Naive thymus-derived CD4-positive, alpha-beta T cell (primary cell): ENCODE results near the gene TRERF1. TPM values are rescaled to one million over a fixed set of nuclear protein-coding genes. Genes with fewer than 3 reads are reported as not detected.

ENCODE experiments used
- ATAC-seq: fragments of 150-1000 bp; cut with Tn5 transposase; 2 replicates; pipeline ENCODE4 v1.10.0; 2021; ENCODE audit warnings: mild to moderate bottlenecking, moderate library complexity
- CTCF ChIA-PET: fragments of 350-600 bp; sonication (Branson Sonifier 250); formaldehyde crosslinking; loops from one replicate; lab custom pipeline; 2021; ENCODE audit warnings: antibody characterized with exemption; lab: Charles Lee
- POLR2A ChIA-PET: fragments of 350-600 bp; sonication (Branson Sonifier 250); formaldehyde crosslinking; loops from one replicate; lab custom pipeline; 2021; ENCODE audit warnings: antibody characterized with exemption, inconsistent platforms; lab: Charles Lee
- DNase-seq, 9 donors: peaks; one replicate each; pipeline versions ENCODE4 v3.0.0 to v3.0.0-alpha.2; 2020 to 2022; ENCODE audit warnings: mixed read lengths in 1 of 9
- H3K27ac ChIP-seq: one replicate; pipeline ENCODE4 v1.7.0; 2013; ENCODE audit warnings: mild to moderate bottlenecking, low read depth, low read length, moderate library complexity
- H3K27me3 ChIP-seq, 2 donors: one replicate each; pipeline ENCODE4 v1.7.0; 2013; ENCODE audit warnings: low read length in 2 of 2, mild to moderate bottlenecking in 2 of 2, moderate library complexity in 2 of 2; ENCODE audit not compliant: control insufficient read depth in 2 of 2, insufficient read depth in 2 of 2
- H3K36me3 ChIP-seq, 3 experiments: 1 replicate in 2 of 3; 2 replicates in 1 of 3; pipeline ENCODE4 v1.7.0; 2013; ENCODE audit warnings: low read length in 3 of 3, mild to moderate bottlenecking in 3 of 3, moderate library complexity in 1 of 3; ENCODE audit not compliant: insufficient read depth in 3 of 3, control insufficient read depth in 2 of 3
- H3K4me1 ChIP-seq, 2 donors: one replicate each; pipeline ENCODE4 v1.7.0; 2013; ENCODE audit warnings: low read length in 2 of 2, mild to moderate bottlenecking in 2 of 2, moderate library complexity in 1 of 2; ENCODE audit not compliant: control insufficient read depth in 2 of 2, insufficient read depth in 2 of 2
- H3K4me3 ChIP-seq: 2 replicates; pipeline ENCODE4 v1.7.0; 2013; ENCODE audit warnings: mild to moderate bottlenecking, low read length
- H3K9me3 ChIP-seq, 3 experiments: 1 replicate in 2 of 3; 2 replicates in 1 of 3; pipeline ENCODE4 v1.7.0; 2013; ENCODE audit warnings: low read length in 3 of 3; ENCODE audit not compliant: control insufficient read depth in 2 of 3
- H3K27ac Mint-ChIP-seq, 9 donors: one replicate each; pipeline ENCODE4 v1.8.0; 2020 to 2022; ENCODE audit warnings: mixed read lengths in 9 of 9, mild to moderate bottlenecking in 8 of 9, moderate library complexity in 5 of 9, inconsistent platforms in 2 of 9
- H3K27me3 Mint-ChIP-seq, 5 donors: one replicate each; pipeline ENCODE4 v1.8.0; 2021 to 2022; ENCODE audit warnings: mixed read lengths in 5 of 5, mild to moderate bottlenecking in 1 of 5
- H3K36me3 Mint-ChIP-seq, 5 donors: one replicate each; pipeline ENCODE4 v1.8.0; 2020 to 2022; ENCODE audit warnings: mixed read lengths in 5 of 5, mild to moderate bottlenecking in 3 of 5, inconsistent platforms in 1 of 5
- H3K4me1 Mint-ChIP-seq, 7 donors: one replicate each; pipeline ENCODE4 v1.8.0; 2020 to 2022; ENCODE audit warnings: mixed read lengths in 7 of 7, mild to moderate bottlenecking in 3 of 7, inconsistent platforms in 1 of 7
- H3K4me3 Mint-ChIP-seq, 10 donors: one replicate each; pipeline ENCODE4 v1.8.0; 2020 to 2022; ENCODE audit warnings: mild to moderate bottlenecking in 10 of 10, mixed read lengths in 10 of 10, moderate library complexity in 6 of 10, inconsistent platforms in 2 of 10
- H3K9me3 Mint-ChIP-seq, 11 donors: one replicate each; pipeline ENCODE4 v1.8.0; 2020 to 2022; ENCODE audit warnings: mixed read lengths in 11 of 11, mild to moderate bottlenecking in 4 of 11, inconsistent platforms in 1 of 11, moderate library complexity in 1 of 11
- intact Hi-C, 2 donors: fragments of 100-400 bp; cut with micrococcal nuclease; formaldehyde crosslinking; loops; one replicate each; pipeline ENCODE4 v1.15.1; 2023
- polyA plus RNA-seq, 2 donors: library from polyadenylated mRNA; unstranded; fragments of 300-500 nt; fragmentation: Illumina TruSeq; gene quantifications; one replicate each; pipeline ENCODE4 v1.2.3, GENCODE V29; 2021
- total RNA-seq, 6 experiments: library from RNA in 5 of 6; stranded (reverse) in 5 of 6; gene quantifications; 1 replicate in 5 of 6; 2 replicates in 1 of 6; pipeline ENCODE4 v1.2.3 and lab custom pipeline; 2021 to 2026

TRERF1 gene
- total and polyA plus RNA-seq, 7 experiments from 2014 or later = 4.8 to 32.4 (median 21.0) TPM

DNA sequence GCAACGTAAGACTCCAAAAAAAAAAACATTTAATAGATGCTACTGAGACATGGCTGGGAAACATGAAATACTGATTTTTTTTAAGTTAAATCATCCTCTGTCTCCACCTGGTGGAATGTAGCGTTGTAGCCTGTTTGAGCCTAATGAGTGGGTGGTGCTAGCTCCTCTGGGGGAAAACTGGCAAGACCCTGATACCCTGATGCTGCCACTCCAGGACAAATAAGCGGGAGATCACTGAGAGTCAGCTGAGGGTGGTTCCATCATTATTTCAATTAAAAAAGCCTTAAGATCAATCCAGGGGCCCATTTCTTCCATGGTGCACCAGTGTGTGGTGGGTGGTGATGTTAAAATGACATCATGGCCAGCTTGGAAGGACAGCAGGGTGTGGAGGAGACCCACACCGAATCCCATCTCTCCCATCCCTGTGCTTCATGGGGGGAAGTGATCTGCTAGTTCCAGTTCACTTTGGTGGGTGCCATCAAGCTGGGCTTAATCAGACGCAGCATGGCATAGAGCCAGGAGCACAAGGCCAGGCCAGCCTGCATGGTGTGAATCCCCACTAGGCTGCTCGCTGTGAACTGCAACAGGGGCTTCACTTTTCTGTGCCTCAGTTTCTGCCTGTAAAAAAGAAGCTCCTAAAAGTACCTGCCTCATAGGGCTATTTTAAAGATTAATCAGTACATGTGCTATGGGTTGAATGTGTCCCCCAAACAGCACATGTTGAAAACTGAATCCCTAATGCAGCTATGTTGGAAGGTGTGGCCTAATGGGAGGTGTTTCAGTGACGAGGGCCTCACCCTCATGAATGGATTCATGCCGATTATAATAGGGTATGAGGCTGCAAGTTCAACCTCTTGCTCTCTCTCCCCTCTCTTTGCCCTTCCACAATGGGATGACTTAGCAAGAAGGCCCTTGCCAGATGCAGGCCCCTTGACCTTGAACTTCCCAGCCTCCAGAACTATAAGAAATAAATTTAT lies 221.1 kb downstream of the TRERF1 start:
- ChIA-PET CTCF (interaction anchor here (0.9 kb wide), 1 partner anchor 317 kb away, joined by 3 read pairs; no protein-coding TSS in a partner anchor), POLR2A (no interaction called here)
- intact Hi-C loops = loop anchor here in 1 of 2 donors (5.0 kb wide), 1 partner anchor 448 kb away; the partner anchor contains the start of gene PRICKLE4
- H3K4me3 Mint-ChIP-seq = no peak overlapping the region
- H3K4me1 ChIP-seq = no peaks in the 10 kb centered on the region
- H3K36me3 Mint-ChIP-seq = peaks cover 0 to 33% (median 9%) of the 10 kb centered on the region in 5 donors
- no peaks in the 10 kb centered on the region for H3K27me3 ChIP-seq
- peaks cover 0 to 2% (median 0%) of the 10 kb centered on the region in 7 donors for H3K4me1 Mint-ChIP-seq
- H3K27me3 Mint-ChIP-seq = no peaks in the 10 kb centered on the region
- peaks cover 0 to 47% (median 0%) of the 10 kb centered on the region in 3 experiments for H3K36me3 ChIP-seq
- no peak overlapping the region for H3K27ac ChIP-seq
- peaks cover 0 to 2% (median 0%) of the 10 kb centered on the region in 11 donors for H3K9me3 Mint-ChIP-seq
- no peak overlapping the region for H3K4me3 ChIP-seq
- DNase-seq (no peak), ATAC-seq (no peak)
- H3K9me3 ChIP-seq = no peaks in the 10 kb centered on the region
- H3K27ac Mint-ChIP-seq = no peak overlapping the region

DNA sequence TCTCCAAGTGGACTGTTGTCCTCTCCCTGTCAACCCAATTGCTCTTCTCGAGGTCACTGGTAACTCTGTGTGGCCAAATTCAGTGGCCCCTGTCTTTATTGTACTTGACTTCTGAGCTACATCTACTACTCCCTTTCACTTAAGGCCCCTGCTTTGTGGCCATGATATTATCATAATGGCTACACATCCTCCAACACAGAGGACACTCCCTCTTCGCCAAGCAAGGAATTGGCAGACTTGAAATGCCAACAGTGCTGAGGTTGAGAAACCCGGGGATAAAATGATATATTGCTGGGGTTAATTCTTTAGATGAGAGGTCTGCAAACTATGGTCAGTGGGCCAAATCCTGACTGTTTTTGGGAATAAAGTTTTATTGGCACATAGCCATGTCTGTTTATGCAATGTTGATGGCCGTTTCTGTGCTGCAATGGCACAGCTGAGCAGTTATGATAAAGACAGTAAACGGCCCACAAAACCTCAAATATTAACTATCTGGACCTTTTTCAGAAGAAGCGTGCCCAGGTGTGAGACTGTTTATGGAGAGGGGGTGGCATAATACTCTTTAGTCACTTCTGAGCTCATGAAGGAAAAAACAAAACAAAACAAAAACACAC lies 222.1 kb downstream of the TRERF1 start:
- ChIA-PET CTCF (interaction anchor here (0.6 kb wide), 1 partner anchor 149 kb away, joined by 3 read pairs; no protein-coding TSS in a partner anchor), POLR2A (no interaction called here)
- Mint-ChIP-seq H3K27me3 (no peaks in the 10 kb centered on the region), H3K4me1 (peaks cover 0 to 2% (median 0%) of the 10 kb centered on the region in 7 donors), H3K27ac (peak overlapping the region in 2 of 9 donors; percentile 67 to 85), H3K9me3 (peaks cover 0 to 2% (median 0%) of the 10 kb centered on the region in 11 donors), H3K4me3 (no peak overlapping the region), H3K36me3 (peaks cover 0 to 30% (median 5%) of the 10 kb centered on the region in 5 donors)
- intact Hi-C loops = loop anchor here in 1 of 2 donors (5.0 kb wide), 1 partner anchor 447 kb away; the partner anchor contains the start of gene PRICKLE4
- no peak overlapping the region for H3K4me3 ChIP-seq
- ATAC-seq (no peak), DNase-seq (no peak)
- peaks cover 0 to 46% (median 0%) of the 10 kb centered on the region in 3 experiments for H3K36me3 ChIP-seq
- H3K27ac ChIP-seq = no peak overlapping the region
- H3K27me3 ChIP-seq = no peaks in the 10 kb centered on the region
- H3K9me3 ChIP-seq = no peaks in the 10 kb centered on the region
- no peaks in the 10 kb centered on the region for H3K4me1 ChIP-seq

DNA sequence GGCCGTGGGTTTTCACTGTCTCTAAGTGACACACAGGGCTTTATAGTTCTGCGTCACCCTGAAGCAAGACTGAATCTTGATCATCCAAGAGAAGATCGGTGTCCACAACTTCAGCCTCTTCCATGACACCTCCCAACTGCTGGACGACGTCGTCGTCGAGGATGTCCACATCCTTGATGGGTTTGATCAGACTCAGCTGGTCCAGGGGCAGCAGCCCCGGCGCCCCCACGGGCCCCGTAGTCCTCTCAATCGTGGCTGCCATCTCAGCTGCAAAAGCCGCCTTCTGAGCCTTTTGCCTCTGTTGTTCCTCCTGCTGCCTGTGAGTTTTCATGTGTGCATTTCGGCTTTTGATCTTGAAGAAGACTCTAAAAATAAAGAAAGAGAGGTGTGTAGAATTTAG lies 223.4 kb downstream of the TRERF1 start:
- H3K36me3 ChIP-seq = peaks cover 0 to 46% (median 0%) of the 10 kb centered on the region in 3 experiments
- ChIA-PET POLR2A (no interaction called here), CTCF (interaction anchor here (1.4 kb wide), 1 partner anchor 14 kb away, joined by 3 read pairs; no protein-coding TSS in a partner anchor)
- H3K4me3 Mint-ChIP-seq = no peak overlapping the region
- H3K27me3 Mint-ChIP-seq = no peaks in the 10 kb centered on the region
- DNase-seq (no peak), ATAC-seq (no peak)
- H3K27ac Mint-ChIP-seq = no peak overlapping the region
- H3K9me3 Mint-ChIP-seq = no peaks in the 10 kb centered on the region
- no peaks in the 10 kb centered on the region for H3K27me3 ChIP-seq
- H3K36me3 Mint-ChIP-seq = peaks cover 0 to 25% (median 5%) of the 10 kb centered on the region in 5 donors
- no peaks in the 10 kb centered on the region for H3K9me3 ChIP-seq
- intact Hi-C loops = no loop called here
- no peaks in the 10 kb centered on the region for H3K4me1 ChIP-seq
- H3K4me3 ChIP-seq = no peak overlapping the region
- peaks cover 0 to 8% (median 0%) of the 10 kb centered on the region in 7 donors for H3K4me1 Mint-ChIP-seq
- no peak overlapping the region for H3K27ac ChIP-seq

DNA sequence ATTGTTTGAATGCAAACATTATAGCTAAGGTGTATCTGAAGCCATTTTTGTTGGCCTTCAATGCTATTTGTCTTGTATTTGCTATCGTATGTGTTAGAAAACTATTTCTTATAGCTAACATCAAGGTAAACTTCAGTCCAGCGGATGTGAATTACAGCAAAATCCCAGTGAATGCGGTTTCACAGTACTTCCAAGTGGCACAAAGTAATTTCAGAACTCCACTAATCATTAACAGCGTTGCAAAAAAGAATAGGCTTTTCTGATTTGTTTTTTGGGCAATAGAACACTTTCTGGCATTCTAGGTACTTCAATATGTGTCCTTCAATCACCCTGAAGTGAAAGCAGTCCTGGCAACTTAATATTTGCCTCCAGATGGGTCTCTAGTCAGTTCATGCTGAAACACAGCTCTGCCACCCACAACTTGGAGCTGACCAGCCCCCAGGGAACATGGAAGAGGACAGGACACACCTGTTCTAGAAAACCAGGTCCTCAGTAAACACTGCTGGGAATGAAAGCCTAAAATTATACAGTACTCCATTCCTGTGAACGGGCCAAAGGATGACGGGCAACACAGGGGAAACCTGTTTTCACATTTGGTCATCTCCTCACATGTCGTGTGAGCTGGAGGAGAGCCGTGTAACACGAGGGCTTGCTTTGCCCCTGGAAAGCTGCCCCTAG lies 224.4 kb downstream of the TRERF1 start:
- peaks cover 0 to 8% (median 0%) of the 10 kb centered on the region in 7 donors for H3K4me1 Mint-ChIP-seq
- H3K27ac Mint-ChIP-seq = peak overlapping the region in 2 of 9 donors; percentile 12 to 55
- H3K36me3 Mint-ChIP-seq = peaks cover 0 to 25% (median 5%) of the 10 kb centered on the region in 5 donors
- H3K36me3 ChIP-seq = peaks cover 0 to 40% (median 0%) of the 10 kb centered on the region in 3 experiments
- DNase-seq = no peak
- ChIA-PET CTCF (interaction anchor here (1.4 kb wide), 1 partner anchor 13 kb away, joined by 3 read pairs; no protein-coding TSS in a partner anchor), POLR2A (no interaction called here)
- no peaks in the 10 kb centered on the region for H3K4me1 ChIP-seq
- no peaks in the 10 kb centered on the region for H3K27me3 Mint-ChIP-seq
- ATAC-seq = no peak
- H3K4me3 ChIP-seq = no peak overlapping the region
- no peaks in the 10 kb centered on the region for H3K27me3 ChIP-seq
- no peaks in the 10 kb centered on the region for H3K9me3 ChIP-seq
- H3K9me3 Mint-ChIP-seq = no peaks in the 10 kb centered on the region
- H3K27ac ChIP-seq = no peak overlapping the region
- no peak overlapping the region for H3K4me3 Mint-ChIP-seq
- intact Hi-C loops = no loop called here

DNA sequence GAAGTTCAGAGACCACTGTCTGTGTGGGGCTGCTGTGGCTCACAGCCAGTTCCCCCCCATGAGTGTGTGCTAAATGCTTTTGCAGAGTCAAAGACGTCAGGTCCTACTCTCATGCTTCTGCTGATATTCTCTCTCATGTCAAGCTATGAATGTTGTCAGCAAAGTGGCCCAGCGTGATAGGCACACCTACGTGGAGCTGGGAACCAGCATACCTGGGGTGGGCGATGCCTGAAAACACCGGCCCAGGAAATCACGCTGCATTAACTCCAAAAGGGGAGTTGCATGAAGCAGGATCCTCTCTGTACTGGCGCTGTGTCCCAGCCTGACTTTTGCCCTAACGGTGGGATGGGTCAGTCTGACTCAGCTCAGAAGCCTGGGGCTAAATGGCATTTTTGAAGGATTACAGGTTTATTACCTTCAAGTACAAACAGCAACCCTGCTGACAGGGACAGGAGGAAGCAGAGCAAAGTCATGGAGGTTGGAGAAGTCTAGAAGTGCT lies 225.0 kb downstream of the TRERF1 start:
- H3K4me3 ChIP-seq = no peak overlapping the region
- H3K36me3 ChIP-seq = peaks cover 0 to 34% (median 0%) of the 10 kb centered on the region in 3 experiments
- no peak overlapping the region for H3K27ac ChIP-seq
- ChIA-PET CTCF (no interaction called here), POLR2A (no interaction called here)
- H3K27ac Mint-ChIP-seq = peak overlapping the region in 6 of 9 donors; percentile 4 to 32 (median 14)
- H3K9me3 ChIP-seq = no peaks in the 10 kb centered on the region
- DNase-seq (no peak), ATAC-seq (no peak)
- H3K36me3 Mint-ChIP-seq = peaks cover 0 to 19% (median 0%) of the 10 kb centered on the region in 5 donors
- intact Hi-C loops = no loop called here
- no peaks in the 10 kb centered on the region for H3K9me3 Mint-ChIP-seq
- peaks cover 0 to 8% (median 0%) of the 10 kb centered on the region in 7 donors for H3K4me1 Mint-ChIP-seq
- no peaks in the 10 kb centered on the region for H3K27me3 ChIP-seq
- H3K4me1 ChIP-seq = no peaks in the 10 kb centered on the region
- no peak overlapping the region for H3K4me3 Mint-ChIP-seq
- no peaks in the 10 kb centered on the region for H3K27me3 Mint-ChIP-seq
